Renal cortical epithelial cell (primary cell): ENCODE measurements around the gene EFTUD2. TPM values are rescaled to one million over a fixed set of nuclear protein-coding genes. Genes with fewer than 3 reads are reported as not detected.
A peak's percentile ranks its signal among the peaks of the same experiment; 100 is the strongest.
"Not testable (repeated sequence)": the region's sequence is repeated elsewhere in the genome, so short reads cannot be mapped to it uniquely, and the experiment has no call there.

Experiments used
- DNase-seq: peaks from one replicate; pipeline ENCODE4 v3.0.0-alpha.2; 2011; ENCODE audit warnings: low read depth
- total RNA-seq: library from RNA; depleted of rRNA; stranded (reverse); fragments of >200 nt; gene quantifications from 2 replicates; pipeline ENCODE4 v1.2.3, GENCODE V29; 2014

EFTUD2 gene
- total RNA-seq, 1 donor from 2014 or later: 276 TPM

GRCh38 chr17:44848961-44849489 is 50.2 kb downstream of the EFTUD2 start:
- no peak for DNase-seq

DNA sequence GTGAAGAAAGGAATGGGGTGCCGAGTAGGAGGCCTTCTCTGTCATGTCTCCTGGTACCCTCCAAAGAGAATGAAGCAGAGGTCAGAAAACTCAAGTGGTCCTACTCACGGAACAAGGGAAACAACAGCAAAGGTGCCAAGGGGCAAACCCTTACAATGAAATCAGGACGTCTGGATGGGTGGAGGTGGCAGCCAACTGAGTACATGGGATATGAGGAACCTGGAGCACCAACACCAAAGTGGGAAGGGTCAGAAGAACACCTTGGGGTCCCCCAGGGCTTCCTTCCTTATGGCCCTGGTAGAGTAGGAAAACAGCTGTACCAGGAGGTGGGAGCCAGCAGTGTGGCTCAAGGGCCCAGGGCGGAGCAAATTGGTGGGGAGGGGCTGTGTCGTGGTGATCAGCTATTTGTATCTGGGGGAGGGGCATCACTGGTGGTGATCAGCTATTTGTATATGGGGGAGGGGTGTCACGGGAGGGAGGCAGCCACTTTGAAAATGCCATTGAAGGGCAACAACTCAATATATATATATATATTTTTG is 50.9 kb downstream of the EFTUD2 start:
- no peak for DNase-seq

- no peak for DNase-seq
Observed at GRCh38 chr17:44847586-44847985, 51.7 kb downstream of the EFTUD2 start, which contains the start of gene HIGD1B. Gene HIGD1B, plus strand, starts transcription at chr17:44847883. Its CDS starts 270 bp downstream, at chr17:44848153.

GRCh38 chr17:44846206-44846605 is 53.0 kb downstream of the EFTUD2 start:
- no peak for DNase-seq

GRCh38 chr17:44844390-44844830 is 54.8 kb downstream of the EFTUD2 start:
- DNase-seq: no peak

GRCh38 chr17:44842748-44843147 is 56.5 kb downstream of the EFTUD2 start:
- no peak for DNase-seq

DNA sequence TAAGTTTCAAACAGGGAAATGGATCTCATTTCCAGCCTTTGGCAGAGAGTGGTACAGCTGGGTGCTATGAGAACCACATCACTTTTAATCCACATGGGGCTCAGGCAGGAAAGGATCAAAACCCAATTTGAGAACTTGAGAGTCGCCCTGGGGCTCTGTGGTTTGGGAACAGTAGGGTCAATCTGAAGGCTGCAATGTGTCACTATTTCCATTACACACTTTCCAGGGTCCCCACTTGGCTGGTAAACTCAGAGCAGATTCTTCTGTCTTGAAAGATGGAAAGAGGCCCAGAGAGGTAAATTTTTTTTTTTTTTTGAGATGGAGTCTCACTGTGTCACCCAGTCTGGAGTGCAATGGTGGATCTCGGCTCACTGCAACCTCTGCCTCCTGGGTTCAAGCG is 58.3 kb downstream of the EFTUD2 start:
- no peak for DNase-seq

DNA sequence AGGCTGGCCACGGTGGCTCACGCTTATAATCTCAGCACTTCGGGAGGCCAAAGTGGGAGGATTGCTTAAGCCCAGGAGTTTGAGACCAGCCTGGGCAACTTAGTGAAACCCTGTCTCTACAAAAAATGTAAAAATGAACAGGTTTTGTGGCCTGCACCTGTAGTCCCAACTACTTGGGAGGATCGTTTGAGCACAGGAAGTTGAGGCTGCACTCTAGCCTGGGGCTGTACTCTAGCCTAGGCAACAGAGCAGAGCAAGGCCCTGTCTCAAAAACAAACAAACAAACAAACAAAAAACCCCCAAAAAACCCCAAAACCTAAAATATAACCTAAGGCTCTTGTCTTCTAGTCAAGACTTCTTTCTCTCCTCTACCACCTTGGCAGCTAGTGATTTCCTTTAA is 59.0 kb downstream of the EFTUD2 start:
- DNase-seq: no peak

- no peak for DNase-seq
Observed at GRCh38 chr17:44837196-44837595, 62.0 kb downstream of the EFTUD2 start.

DNA sequence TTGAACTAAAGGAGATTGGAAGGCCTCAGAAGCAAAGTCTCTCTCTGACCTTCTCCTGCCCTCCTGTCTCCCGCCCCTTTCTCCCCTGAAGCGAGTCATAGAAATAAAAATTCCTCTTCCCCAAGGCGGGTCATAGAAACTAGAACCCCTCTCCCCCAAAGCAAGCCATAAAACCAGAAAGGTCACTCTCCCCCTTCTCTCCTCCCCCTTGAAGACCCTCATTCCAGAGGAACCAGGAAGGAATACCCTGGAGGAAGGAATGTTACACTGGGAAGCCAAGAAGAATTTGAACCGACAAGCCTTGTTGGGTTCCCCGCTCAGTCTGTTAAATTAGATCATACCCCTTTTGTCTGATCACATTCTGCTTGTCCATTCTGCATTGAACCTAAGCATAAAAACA is 66.4 kb downstream of the EFTUD2 start:
- DNase-seq: no peak

DNA sequence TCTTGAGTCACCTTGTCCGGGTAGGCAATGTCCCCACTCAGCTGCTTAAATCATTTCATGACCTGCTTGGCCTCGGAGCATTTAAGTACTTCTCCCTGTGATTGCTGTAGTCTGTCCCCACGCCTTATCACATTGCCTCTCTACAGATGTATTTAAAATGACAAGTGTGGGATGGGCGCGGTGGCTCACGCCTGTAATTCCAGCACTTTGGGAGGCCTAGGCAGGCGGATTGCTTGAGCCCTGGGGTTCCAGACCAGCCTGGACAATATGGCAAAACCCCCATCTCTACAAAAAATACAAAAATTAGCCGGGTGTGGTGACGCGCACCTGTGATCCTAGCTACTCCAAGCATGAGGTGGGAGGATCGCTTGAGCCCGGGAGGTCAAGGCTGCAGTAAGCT is 67.9 kb downstream of the EFTUD2 start:
- no peak for DNase-seq

DNA sequence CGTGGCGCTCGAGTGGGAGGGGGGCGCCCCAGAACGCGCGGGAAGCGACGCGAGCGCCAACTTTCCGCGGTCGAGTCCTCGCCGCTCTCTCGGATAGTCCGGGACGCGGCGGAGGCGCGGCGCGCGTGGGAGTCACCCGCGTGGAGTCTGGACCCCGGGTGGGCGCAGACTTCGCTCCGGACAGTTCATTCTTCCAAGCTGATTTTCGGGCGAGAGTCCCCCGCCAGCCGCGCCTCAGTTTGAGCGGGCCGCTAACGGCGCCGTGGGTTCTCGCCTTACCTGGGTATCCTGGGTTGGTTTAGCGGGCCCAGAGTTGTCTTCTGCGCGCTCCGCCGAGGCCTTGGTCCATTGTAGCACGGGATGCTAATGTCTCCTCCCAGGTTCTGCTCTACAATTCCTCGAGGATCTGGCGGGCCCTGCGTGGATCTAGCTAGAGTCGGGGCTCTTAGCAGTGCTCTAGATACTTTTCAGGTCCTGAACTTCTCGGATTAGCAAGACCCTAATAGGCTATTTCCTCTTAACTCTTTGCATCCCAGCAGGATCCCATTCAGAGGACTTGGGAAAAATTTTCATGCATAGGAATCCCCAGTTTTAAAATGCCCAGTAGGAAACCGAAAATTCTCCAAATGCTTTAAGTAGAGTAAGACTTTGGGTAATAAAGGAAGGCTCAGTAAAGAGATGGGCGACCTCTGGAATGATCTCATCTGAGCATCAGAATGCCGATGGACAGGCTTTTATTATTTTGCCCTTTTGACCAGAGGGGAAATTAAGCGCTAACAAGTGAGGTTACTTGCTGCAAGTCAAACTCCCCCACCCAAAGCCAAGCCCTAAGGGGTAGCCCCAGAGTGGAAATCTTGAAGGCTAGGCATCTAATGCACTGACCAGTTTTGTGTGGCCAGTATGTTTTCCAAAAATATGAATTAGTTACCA is 68.6 kb downstream of the EFTUD2 start:
- no peak for DNase-seq

DNA sequence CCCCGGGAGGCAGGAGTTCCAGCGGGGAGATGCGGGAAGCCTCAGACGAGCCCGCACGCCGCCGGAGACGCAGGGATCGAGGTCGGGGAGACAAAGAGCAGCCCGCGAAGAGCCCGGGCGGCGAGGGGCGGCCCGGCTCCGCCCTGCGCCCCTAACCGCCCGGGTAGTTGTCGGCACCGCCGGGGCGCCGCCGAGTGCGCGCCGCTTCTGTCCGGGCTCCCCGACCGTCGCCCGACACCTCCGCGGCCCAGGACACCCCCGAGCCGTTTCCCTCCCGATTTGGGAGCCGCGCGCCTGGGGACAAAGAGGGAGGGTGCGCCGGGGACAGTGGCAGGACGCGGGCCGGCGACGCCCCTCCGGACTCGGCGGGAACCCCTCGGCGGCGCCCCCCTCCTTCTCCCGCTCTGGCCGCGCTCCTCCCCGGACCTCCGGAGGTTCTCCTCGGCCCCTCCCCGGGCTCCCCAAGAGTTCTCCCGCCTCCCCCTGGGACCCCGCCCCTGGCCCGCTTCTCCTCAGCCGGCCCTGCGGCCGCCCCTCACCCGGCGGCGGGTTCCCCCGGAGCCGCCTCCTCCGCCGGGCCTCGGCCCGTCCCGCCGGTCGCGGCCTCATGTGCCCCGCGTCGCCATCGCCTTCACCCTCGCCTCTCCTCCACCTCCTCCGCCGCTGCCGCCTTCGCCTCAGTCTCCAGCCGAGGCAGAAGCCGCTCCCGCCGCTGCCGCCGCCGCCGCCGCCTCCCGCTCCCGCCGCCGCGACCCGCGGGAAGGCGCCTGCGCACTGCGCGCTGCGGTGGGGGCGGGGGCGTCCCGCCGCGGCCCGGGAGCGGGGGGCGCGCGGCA is 69.5 kb downstream of the EFTUD2 start, which contains the start of gene GJC1:
Gene GJC1 (minus strand): TSS at position 765 of the 836 bp plus-strand sequence. CDS start 24,470 bp downstream, outside the sequence.
- DNase-seq: no peak

DNA sequence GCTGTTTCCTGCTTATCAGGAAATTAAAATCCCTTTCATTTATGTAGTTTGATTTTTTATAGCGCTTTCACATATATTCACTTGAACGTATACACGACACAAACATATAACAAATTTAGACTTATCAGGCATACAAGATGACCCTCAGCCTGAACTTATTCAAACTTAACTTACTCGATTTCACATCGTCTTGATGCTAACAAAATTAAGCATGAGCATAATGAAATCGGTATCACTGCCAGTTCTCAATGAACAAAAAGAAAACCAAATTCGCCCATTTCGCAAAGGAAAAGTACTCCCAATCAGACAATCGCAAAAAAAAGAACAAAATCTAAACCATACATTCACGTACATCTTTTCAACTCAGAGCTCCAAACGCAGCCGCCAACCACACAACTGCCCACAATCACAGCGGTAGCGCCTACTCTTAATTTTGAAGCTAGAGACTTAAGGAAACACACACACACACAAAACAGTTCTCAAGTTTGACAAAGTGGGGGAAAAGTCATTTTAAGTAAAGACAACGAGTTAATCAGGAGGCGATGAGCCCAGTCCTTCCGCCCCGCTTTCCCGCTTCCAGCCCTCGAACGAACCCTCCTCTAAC is 70.2 kb downstream of the EFTUD2 start:
- DNase-seq: peak; percentile 33

DNA sequence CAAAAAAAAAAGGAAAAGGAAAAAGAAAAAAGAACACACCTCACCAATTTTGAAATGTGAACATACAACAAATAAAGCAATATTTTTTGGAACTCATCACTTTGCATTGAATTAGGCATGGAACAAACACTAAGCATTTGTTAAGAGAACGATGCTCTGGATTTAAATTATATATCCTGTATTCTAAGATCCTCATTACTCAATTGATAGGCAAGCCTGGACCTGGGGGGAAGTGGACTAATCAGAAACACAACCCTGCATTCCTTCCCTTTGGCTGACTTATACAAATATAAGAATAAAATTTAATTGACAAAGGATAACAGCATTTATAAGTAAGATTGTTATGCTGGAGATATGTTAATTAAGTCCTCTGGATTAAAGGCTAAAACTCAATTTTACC is 71.4 kb downstream of the EFTUD2 start:
- no peak for DNase-seq

DNA sequence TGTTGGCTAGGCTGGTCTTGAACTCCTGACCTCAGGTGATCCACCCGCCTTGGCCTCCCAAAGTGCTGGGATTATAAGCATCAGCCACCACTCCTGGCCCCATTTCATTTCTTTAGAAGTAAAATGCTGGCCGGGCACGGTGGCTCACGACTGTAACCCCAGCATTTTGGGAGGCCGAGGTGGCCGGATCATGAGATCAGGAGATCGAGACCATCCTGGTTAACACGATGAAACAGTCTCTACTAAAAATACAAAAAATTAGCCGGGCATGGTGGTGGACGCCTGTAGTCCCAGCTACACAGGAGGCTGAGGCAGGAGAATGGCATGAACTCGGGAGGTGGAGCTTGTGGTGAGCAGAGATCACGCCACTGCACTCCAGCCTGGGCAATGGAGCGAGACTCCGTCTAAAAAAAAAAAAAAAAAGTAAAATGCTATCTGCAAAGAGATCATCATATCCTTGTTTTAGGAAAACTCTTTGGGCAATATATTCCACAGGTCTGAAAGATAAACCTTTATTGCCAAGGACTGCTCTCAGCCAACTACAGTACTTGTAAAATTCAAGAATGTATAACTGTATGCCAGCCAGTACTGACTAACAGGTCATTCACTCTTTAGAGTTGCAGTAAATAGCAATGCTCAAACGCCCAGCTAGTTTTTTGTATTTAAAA is 73.0 kb downstream of the EFTUD2 start:
- DNase-seq: peak; percentile 39

DNA sequence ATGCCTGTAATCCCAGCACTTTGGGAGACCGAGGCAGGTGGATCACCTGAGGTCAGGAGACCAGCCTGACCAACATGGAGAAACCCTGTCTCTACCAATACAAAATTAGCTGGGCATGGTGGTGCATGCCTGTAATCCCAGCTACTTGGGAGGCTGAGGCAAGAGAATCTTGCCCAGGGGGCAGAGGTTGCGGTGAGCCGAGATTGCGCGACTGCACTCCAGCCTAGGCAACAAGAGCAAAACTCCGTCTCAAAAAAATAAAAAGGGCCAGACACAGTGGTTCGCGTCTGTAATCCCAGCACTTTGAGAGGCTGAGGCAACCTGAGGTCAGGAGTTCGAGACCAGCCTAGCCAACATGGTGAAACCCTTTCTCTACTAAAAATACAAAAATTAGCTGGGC is 74.0 kb downstream of the EFTUD2 start:
- DNase-seq: not testable (repeated sequence)

DNA sequence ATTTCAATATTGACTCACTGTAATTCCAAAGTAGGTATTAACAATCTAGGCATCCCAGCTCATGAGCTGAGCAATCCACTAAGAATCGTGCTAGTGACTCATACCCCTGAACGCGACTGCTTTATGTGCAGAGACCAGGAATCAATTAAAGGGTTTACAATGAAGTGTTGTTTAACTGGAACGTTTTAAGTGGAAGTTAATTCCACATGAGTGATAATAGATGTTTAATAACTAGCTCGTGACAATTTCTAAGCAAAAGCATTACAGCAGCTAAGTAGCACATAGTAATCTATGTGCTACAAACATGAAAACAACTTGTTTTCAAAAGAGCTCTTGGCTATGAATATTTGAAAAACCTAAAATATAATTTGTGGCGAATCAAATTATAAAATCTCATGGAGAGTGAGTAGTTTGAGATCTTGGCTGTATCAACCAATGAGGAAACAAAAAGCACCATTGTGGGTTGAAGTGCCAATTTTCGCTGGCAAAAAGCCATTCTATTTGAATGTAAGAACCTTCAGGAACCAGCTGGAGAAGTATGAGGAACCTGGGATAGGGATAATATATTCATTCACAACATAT is 78.5 kb downstream of the EFTUD2 start:
- peak; percentile 98 for DNase-seq

DNA sequence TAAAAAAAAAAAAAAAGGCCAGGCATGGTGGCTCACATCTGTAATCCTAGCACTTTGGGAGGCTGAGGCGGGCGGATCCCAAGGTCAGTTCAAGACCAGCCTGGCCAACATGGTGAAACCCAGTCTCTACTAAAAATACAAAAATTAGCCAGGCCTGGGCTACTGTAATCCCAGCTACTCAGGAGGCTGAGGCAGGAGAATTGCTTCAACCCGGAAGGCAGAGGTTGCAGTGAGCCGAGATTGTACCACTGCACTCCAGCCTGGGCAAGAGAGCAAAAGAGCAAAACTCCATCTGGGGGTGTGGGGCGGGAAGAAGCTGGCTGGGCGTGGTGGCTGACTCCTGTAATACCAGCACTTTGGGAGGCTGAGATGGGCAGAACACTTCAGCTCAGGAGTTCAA is 80.7 kb downstream of the EFTUD2 start:
- DNase-seq: not testable (repeated sequence)

DNA sequence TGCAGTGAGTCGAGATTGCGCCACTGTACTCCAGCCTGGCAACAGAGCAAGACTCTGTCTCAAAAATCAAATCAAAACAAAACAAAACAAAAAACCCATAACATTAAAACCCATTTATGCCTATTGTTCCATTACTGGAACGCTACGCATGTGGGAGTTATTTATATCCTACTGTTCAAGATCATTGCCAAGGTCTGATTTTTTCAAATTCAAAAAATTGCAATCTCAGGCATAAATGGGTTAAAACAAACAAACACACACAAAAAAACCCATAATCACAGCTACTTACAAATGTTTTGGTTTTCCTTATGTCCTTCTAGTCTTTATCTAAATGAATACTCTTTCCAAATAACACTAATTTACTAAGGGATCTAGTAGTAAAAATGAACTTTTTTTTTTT is 87.0 kb downstream of the EFTUD2 start:
- DNase-seq: no peak
